ENCODE measurements around the gene ECHDC1.
A peak's percentile ranks its signal among the peaks of the same experiment; 100 is the strongest.

The ECHDC1 gene

DNA sequence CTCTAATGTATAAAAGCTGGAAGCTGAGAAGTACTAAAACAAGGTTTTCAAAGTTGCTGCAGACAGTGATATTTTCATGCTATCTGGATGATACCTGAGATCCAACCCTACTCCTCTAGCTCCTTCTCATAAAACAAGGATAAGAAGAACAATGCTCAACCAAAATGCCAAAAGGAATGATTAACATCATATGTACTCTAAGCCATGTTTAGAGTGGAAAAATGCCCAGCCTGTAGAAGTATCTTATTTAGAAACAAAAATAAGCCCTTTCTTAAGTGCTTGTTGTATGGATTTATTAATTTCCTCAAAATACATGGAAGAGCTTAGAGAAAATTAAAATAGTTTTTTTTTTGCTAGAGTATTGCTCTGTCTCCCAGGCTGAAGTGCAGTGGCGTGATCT lies 23.7 kb downstream of the ECHDC1 start:
- H3K4me3 ChIP-seq (ENCODE audit: low read depth, low read length) = no peak overlapping the region
- no peak for TF ChIP-seq CTCF (IDR thresholded peaks at IDR 0.05; ENCODE audit: insufficient read depth, low read depth, low read length, missing control alignments)
- no peak for DNase-seq (ENCODE audit: low read depth)

DNA sequence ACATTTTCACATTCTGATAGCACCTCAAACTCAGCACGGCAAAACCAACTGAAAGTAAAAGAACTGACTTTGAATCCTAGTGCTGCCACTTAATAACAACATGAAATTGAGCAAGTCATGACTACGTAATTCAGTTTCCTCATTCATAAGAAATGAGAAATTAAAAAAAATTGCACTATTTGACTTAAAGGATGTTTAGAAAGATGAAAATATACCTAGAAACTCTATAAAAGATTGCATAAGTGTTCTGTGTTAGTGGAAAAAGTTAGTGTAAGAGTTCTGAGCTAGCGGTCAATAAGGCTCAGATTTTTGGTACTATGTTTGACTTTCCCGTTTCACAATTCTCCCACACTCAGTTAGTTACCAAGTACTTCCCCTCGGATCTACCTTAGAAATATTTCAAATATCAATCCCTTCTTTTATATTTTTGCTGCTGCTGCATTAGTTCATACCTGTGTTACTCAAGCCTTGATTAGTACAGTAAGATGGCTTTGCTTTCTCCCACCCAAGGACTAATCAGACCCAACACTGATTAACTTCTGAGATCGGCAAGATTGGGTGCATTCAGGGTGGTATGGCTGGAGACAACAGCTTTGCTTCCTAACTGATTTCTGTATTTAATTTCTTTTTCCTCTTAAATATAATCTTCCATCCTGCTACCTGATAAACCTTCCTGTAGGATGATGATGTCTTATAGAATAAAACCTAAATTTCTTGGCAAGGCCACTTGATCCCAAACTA lies 25.9 kb downstream of the ECHDC1 start:
- no peak overlapping the region for H3K4me3 ChIP-seq (ENCODE audit: low read depth, low read length)
- DNase-seq (ENCODE audit: low read depth) = no peak
- no peak for TF ChIP-seq CTCF (IDR thresholded peaks at IDR 0.05; ENCODE audit: insufficient read depth, low read depth, low read length, missing control alignments)

GRCh38 chr6:127305741-127306140 lies 37.7 kb downstream of the ECHDC1 start:
- no peak overlapping the region for H3K4me3 ChIP-seq (ENCODE audit: low read depth, low read length)

DNA sequence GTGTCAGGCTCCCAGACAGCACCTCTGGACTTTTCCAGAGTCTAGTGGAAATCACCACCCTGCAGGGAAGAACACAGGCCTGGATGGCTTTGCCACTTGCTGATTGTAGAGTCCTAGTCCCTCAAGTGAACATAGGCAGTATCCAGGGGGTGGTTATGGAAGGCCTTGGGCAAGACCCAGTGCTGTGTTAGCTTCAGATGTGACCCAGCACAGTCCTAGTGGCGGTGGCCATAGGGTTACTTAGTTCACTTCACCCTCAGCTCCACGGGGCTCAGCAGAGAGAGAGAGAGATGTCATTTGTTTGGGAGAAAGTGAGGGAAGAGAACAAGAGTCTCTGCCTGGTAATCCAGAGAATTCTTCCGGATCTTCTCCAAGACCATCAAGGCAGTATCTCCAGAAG lies 39.5 kb downstream of the ECHDC1 start:
- TF ChIP-seq CTCF (IDR thresholded peaks at IDR 0.05; ENCODE audit: insufficient read depth, low read depth, low read length, missing control alignments) = no peak
- H3K4me3 ChIP-seq (ENCODE audit: low read depth, low read length) = no peak overlapping the region
- DNase-seq (ENCODE audit: low read depth) = no peak

More at GRCh38 chr6:127305741-127306140, 37.7 kb downstream of the ECHDC1 start:
- no peak for DNase-seq (ENCODE audit: low read depth)
- TF ChIP-seq CTCF (IDR thresholded peaks at IDR 0.05; ENCODE audit: insufficient read depth, low read depth, low read length, missing control alignments) = no peak

DNA sequence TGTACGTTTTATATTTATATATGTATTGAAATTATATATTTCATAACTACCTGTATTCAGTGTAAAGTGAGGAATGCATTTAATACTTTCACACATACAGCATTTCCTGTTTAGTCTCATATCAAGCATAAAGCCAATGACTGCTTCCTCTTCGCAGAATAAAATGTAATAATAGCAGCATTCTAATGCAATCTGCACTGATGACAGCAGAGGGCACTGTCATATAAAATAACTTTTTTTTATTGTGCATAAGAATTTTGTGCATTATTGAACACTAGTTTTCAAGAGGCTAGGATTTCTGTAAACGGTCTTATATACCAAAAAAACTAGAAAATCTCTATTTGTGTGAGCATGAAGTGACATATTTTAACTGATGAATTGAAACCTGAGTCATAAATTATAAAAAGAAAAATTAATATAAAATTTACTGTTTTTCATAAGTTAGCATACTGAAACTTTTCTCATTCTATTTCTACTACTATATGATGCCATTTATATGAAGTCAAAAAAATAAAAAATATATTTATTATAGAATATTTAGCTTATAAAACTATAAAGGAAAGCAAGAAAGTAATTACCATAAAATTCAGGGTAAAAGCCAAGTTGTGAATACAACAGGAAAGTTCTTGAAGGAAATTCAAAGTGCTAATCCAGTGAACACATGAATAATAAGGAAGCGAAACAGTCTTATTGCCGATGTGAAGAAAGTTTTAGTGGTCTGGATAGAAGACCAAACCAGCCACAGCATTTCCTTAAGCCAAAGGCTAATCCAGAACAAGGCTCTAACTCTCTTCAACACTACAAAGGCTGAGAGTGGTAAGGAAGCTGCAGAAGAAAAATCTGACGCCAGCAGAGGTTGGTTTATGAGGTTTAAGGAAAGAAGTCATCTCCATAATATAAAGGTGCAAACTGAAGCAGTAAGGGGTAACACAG lies 40.4 kb downstream of the ECHDC1 start:
- DNase-seq (ENCODE audit: low read depth) = peak; percentile 51
- H3K4me3 ChIP-seq (ENCODE audit: low read depth, low read length) = no peak overlapping the region
- TF ChIP-seq CTCF (IDR thresholded peaks at IDR 0.05; ENCODE audit: insufficient read depth, low read depth, low read length, missing control alignments) = peak; percentile 49

GRCh38 chr6:127301199-127301700 lies 42.2 kb downstream of the ECHDC1 start:
- TF ChIP-seq CTCF (IDR thresholded peaks at IDR 0.05; ENCODE audit: insufficient read depth, low read depth, low read length, missing control alignments) = no peak
- H3K4me3 ChIP-seq (ENCODE audit: low read depth, low read length) = no peak overlapping the region
- no peak for DNase-seq (ENCODE audit: low read depth)
